HAP-1 (cell line): ENCODE data around the gene VASH1.
"Not testable (repeated sequence)": the region's sequence is repeated elsewhere in the genome, so short reads cannot be mapped to it uniquely, and the experiment has no call there.

Experiments used
- DNase-seq, 2 experiments: peaks; one replicate each; pipeline ENCODE4 v3.0.0-alpha.2; 2016 to 2020; ENCODE audit warnings: low spot score in 2 of 2
- H3K27me3 ChIP-seq: fragments of 250-450 bp; sonication (Bioruptor Pico); 2 replicates; pipeline ENCODE4 v1.5.1; 2020; ENCODE audit warnings: low read depth, mild to moderate bottlenecking, moderate library complexity
- H3K36me3 ChIP-seq: fragments of 250-450 bp; sonication (Bioruptor Pico); replicated peaks from 2 replicates; pipeline ENCODE4 v1.5.1; 2020; ENCODE audit warnings: mild to moderate bottlenecking
- H3K4me1 ChIP-seq: fragments of 250-450 bp; sonication (Bioruptor Pico); 2 replicates; pipeline ENCODE4 v1.5.1; 2020; ENCODE audit warnings: mild to moderate bottlenecking
- H3K4me3 ChIP-seq: fragments of 250-450 bp; sonication (Bioruptor Pico); 2 replicates; pipeline ENCODE4 v1.5.1; 2020; ENCODE audit warnings: mild to moderate bottlenecking, moderate library complexity
- H3K9me3 ChIP-seq: fragments of 250-450 bp; sonication (Bioruptor Pico); 2 replicates; pipeline ENCODE4 v1.5.1; 2020; ENCODE audit warnings: mild to moderate bottlenecking, moderate library complexity
- in situ Hi-C: fragments of 300-500 bp; cut with MboI; formaldehyde crosslinking; loops from 3 replicates; pipeline ENCODE4 v1.14.3; 2020; ENCODE audit warnings: low sequenced_read_pairs, inconsistent platforms, mixed read lengths

Gene VASH1

DNA sequence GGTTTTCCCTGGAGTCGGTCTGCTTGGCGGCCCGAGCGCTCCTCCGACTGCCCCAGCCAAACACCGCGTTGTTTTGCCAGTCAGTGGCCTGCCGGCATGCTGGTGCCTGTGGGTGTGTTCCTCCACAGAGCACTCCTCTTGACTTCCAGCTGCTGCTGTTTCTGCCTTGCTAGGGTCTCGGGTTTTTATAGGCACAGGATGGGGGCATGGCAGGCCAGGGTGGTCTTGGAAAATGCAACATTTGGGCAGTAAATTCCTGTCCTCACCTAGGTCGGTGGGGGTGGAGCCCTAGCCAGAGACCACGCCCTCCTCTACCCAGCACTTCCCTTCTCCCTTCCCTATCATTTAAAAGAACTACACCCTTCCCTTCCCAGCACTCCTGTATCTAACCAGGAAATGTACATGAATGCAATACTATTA lies 34.7 kb upstream of the VASH1 start:
- H3K36me3 ChIP-seq: no peaks in the 10 kb centered on the region
- H3K4me3 ChIP-seq: no peak overlapping the region
- H3K4me1 ChIP-seq: no peaks in the 10 kb centered on the region
- DNase-seq: no peak
- H3K27me3 ChIP-seq: peaks cover 19% of the 10 kb centered on the region
- in situ Hi-C loops: no loop called here
- H3K9me3 ChIP-seq: no peaks in the 10 kb centered on the region

DNA sequence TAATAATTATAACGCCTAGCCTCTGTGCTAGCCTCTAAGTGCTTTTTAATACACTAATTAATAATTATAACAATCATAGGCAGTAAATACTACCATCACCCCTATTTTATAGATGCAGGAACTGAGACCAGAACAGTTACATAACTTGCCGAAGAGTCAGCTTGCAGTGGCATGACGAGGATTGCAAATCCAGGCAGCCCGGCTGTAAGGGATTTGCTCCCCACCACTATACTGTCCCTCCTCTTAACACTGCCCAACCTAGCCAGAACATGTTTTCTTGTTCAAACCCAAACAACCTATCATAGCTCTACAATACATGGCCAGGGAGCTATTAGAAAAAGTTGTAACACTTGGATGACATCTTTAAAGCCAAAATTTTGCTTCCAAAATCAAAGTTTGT lies 33.9 kb upstream of the VASH1 start:
- in situ Hi-C loops: no loop called here
- DNase-seq: no peak
- H3K4me1 ChIP-seq: no peaks in the 10 kb centered on the region
- H3K36me3 ChIP-seq: no peaks in the 10 kb centered on the region
- H3K4me3 ChIP-seq: no peak overlapping the region
- H3K27me3 ChIP-seq: peaks cover 19% of the 10 kb centered on the region
- no peaks in the 10 kb centered on the region for H3K9me3 ChIP-seq

DNA sequence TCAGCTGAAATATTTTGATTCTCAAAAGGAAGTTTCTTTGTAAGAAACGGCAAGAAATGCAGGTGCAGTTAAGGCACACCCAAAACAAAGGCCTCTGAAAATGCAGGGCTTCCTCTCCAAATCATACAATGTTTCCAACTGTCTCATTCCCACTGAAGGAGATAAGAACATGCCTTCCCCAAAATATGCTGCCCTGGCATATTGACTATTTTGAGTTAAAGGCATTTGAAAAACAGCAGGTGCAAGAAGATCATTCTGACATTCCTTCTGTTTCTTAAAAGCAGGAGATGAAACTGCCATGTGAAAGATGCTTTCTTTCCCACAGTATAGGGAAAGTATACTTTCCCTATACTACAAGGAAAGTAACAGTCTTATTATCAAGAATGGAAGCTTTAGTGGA lies 33.4 kb upstream of the VASH1 start:
- Histone ChIP-seq H3K36me3 (no peaks in the 10 kb centered on the region), H3K4me3 (no peak overlapping the region), H3K9me3 (no peaks in the 10 kb centered on the region), H3K27me3 (peaks cover 17% of the 10 kb centered on the region), H3K4me1 (no peaks in the 10 kb centered on the region)
- in situ Hi-C loops: no loop called here
- DNase-seq: no peak

DNA sequence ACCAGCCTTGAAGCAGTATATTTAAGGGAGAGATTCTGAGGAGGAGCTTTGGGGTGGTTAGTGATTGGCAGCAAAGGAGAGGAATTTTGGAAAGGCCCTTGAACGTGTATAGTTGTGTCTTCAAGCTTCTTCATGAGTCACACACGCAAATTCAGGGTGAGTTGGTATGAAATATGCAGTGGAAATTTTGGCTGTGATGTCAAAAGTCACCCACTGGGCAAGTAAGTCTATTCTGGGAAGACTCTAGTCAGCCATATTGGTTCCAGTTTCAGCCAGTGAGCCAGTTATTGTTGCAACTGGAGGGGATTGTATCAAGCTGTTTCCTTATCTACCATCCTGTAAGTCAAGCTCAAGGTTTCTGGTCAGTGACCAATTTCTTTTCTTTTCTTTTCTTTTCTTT lies 32.0 kb upstream of the VASH1 start:
- in situ Hi-C loops: no loop called here

DNA sequence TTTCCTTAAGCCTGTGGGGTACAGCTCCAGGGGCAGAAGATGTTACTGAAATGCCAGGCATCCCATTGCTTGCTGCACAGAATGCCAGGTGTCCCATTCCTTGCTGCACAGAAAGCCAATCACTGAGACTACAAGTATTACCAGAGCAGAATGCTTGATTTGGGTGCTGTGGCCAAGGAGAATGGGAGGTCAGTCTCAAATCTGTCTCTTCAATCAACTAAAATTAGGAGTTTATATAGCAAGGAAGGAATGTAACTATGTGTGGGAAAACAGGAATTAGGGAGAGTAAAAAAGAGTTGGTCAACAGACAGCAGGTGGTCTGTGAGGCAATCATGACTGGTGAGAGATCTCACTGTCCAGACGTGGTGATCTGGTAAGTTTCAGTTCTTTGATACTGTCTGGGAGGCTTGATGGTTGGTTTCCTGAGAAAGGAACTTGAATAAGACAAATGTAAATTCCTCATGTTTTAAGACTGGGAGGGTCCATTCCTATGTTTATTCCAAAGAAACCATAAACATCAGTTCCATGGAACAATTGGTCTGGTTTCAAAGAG lies 31.2 kb upstream of the VASH1 start:
- H3K9me3 ChIP-seq: no peaks in the 10 kb centered on the region
- DNase-seq: no peak
- in situ Hi-C loops: no loop called here

More for the DNA sequence above, 32.0 kb upstream of the VASH1 start:
- H3K9me3 ChIP-seq: no peaks in the 10 kb centered on the region
- no peaks in the 10 kb centered on the region for H3K36me3 ChIP-seq
- DNase-seq: no peak
- H3K4me3 ChIP-seq: no peak overlapping the region
- H3K27me3 ChIP-seq: peaks cover 10% of the 10 kb centered on the region; the same call in 1 of the 2 replicates
- H3K4me1 ChIP-seq: no peaks in the 10 kb centered on the region

DNA sequence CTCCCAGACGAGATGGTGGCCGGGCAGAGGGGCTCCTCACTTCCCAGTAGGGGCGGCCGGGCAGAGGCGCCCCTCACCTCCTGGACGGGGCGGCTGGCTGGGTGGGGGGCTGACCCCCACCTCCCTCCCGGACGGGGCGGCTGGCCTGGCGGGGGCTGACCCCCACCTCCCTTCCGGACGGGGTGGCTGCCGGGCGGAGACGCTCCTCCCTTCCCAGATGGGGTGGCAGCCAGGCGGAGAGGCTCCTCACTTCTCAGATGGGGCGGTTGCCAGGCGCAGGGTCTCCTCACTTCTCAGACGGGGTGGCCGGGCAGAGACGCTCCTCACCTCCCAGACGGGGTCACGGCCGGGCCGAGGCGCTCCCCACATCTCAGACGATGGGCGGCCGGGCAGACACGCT lies 26.8 kb upstream of the VASH1 start:
- H3K27me3 ChIP-seq, in situ Hi-C loops, H3K4me3 ChIP-seq, H3K9me3 ChIP-seq, H3K36me3 ChIP-seq, DNase-seq, H3K4me1 ChIP-seq: not testable (repeated sequence)

More for the DNA sequence above, 31.2 kb upstream of the VASH1 start:
- Histone ChIP-seq H3K27me3 (peaks cover 3% of the 10 kb centered on the region; the same call in 1 of the 2 replicates), H3K4me1 (no peaks in the 10 kb centered on the region), H3K36me3 (no peaks in the 10 kb centered on the region), H3K4me3 (no peak overlapping the region)

DNA sequence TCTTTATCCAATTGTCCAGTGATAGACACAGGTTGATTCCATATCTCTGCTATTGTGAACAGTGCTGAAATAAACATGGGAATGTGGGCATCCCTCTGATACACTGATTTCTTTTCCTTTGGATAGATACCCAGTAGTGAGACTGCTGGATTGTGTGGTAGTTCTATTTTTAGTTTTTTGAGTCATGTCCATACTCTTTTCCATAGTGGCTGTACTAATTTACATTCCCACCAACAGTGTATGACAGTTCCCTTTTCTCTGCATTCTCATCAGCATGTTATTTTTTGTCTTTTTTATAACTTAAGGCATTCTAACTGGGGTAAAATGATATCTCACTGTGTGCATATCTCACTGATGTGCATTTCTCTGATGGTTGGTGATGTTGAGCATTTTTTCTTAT lies 24.8 kb upstream of the VASH1 start:
- H3K4me3 ChIP-seq: no peak overlapping the region
- no peaks in the 10 kb centered on the region for H3K36me3 ChIP-seq
- in situ Hi-C loops: no loop called here
- no peaks in the 10 kb centered on the region for H3K4me1 ChIP-seq
- no peak for DNase-seq
- H3K9me3 ChIP-seq: no peaks in the 10 kb centered on the region; the same call in 1 of the 2 replicates
- no peaks in the 10 kb centered on the region for H3K27me3 ChIP-seq

DNA sequence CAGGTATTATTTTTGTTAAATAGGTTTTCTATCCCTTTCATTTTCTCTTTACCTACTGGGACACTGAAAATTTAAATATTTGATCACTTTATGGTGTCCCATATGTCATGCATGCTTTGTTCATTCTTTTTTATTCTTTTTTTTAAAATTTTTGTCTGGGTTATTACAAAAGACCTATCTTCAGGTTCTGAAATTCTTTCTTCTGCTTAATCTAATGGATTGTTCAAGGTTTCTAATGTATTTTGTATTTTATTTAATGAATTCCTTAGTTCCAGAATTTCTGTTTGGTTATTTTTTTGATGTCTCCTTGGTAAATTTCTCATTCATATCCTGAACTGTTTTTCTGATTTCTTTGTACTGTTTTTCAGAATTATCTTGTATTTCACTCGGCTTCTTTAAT lies 20.2 kb upstream of the VASH1 start:
- H3K4me3 ChIP-seq: no peak overlapping the region
- no peaks in the 10 kb centered on the region for H3K4me1 ChIP-seq
- H3K27me3 ChIP-seq: no peaks in the 10 kb centered on the region
- H3K36me3 ChIP-seq: no peaks in the 10 kb centered on the region
- DNase-seq: no peak
- in situ Hi-C loops: no loop called here
- no peaks in the 10 kb centered on the region; the same call in 1 of the 2 replicates for H3K9me3 ChIP-seq

DNA sequence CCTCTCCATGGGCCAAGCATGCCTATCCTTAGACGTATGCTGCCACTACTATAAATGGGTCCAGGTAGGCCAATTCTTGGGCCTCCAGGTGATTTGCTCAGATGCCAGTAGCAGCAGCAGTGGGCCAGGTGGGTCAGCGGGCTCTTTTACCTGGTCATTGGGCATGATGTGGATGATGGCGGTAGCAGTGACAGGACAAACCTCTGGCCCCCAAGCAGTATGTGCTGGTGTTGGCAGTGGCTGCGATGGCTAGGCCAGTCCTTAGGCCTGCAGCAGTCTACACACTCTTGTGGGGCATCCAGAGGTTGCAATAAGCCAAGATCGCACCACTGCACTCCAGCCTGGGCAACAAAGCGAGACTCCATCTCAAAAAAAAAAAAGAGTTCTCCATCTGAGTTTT lies 19.1 kb upstream of the VASH1 start:
- Histone ChIP-seq H3K4me1 (no peaks in the 10 kb centered on the region), H3K4me3 (no peak overlapping the region), H3K9me3 (no peaks in the 10 kb centered on the region; the same call in 1 of the 2 replicates), H3K27me3 (no peaks in the 10 kb centered on the region), H3K36me3 (no peaks in the 10 kb centered on the region)
- in situ Hi-C loops: no loop called here
- no peak for DNase-seq

DNA sequence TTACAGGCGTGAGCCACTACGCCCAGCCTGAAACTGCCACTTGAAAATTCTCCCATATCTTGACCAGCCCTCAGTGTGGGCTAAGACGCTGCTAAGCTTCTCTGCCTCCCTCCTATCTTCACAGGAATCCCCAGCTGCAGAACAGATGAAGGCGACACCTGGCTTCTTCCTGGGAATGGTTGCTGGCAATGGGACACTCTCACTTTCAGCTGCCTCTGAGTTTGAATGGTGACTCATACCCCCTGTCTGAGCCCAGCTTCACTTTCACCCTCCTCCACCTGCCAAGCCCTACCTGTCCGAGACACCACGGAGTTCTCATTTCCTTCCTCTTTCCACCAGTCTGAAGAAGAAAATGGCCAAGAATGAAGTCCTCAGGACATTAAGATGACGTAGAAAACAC lies 18.3 kb upstream of the VASH1 start:
- Histone ChIP-seq H3K36me3 (no peaks in the 10 kb centered on the region), H3K4me3 (no peak overlapping the region), H3K4me1 (no peaks in the 10 kb centered on the region), H3K9me3 (no peaks in the 10 kb centered on the region; the same call in 1 of the 2 replicates), H3K27me3 (no peaks in the 10 kb centered on the region)
- no peak for DNase-seq
- in situ Hi-C loops: no loop called here

DNA sequence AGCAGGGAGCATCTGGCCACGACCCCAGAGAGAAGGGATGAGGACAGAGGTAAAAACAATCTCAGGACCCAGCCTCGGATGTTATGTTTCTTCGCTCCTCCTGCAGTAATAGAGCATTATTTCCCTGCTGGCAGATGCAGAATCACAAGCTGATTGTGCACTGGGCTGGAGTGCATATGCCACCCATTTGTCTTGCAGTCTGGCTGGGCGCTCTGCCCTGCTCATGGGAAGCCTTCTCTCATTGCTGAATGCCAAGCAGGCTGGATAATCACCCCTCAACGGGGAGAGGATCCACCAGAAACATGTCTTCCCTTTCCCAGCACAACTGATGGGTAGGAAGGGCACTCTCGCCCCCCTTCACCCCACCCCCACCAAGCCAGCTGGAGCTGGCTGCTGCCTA lies 8.5 kb upstream of the VASH1 start:
- H3K4me1 ChIP-seq: no peaks in the 10 kb centered on the region
- in situ Hi-C loops: no loop called here
- H3K36me3 ChIP-seq: no peaks in the 10 kb centered on the region
- H3K9me3 ChIP-seq: no peaks in the 10 kb centered on the region
- DNase-seq: no peak
- no peaks in the 10 kb centered on the region for H3K27me3 ChIP-seq
- H3K4me3 ChIP-seq: no peak overlapping the region

DNA sequence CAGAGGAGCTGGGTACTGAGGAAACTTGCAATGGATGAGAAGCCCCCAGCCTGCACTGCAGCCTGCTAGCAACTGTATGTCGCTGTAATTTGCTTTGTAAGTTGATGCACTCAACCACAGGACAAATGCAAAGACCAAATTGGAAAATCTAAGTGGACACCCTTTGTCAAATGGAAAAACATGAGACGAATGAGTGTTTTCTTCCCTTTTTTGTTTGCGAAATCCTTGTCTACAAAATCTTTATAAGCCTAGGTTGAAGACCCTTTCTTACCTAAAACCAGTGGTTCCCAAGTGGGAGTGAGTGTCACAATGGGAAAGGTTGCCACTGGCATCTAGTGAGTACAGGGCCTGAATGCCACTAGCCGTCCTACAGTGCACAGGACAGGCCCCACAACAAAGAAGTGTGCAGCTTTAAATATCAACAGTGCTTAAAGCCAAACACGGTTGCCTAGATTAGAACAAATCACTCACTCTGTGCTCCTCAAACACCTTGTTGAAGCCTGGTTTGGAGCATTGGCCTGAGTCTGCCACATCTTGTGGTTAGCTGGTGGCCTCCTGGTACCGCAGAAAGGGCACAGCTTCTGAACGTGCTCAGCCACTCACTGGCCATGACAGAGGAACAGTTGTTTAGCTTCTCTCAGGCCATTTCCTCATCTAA lies 7.6 kb upstream of the VASH1 start:
- Histone ChIP-seq H3K27me3 (no peaks in the 10 kb centered on the region), H3K9me3 (no peaks in the 10 kb centered on the region), H3K4me1 (no peaks in the 10 kb centered on the region), H3K36me3 (no peaks in the 10 kb centered on the region), H3K4me3 (no peak overlapping the region)
- in situ Hi-C loops: no loop called here
- DNase-seq: no peak

DNA sequence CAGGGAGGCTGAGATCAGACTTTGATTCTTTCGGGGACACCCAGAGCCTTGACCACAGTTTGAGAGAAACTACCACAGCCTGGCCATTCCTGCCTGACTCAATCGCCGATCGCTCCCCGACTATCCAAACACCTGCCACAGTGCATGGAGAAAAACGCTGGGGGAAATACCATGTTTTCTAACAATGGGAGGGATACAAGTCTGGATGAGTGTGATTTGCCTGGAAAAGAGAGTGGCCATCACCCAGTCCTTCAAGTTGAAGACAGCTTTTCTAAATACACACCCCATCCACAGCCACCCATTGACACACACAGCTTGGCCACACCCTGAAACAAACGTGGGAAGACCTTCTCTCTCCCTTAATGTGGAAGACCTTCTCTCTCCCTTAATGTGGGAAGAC lies 6.7 kb upstream of the VASH1 start:
- in situ Hi-C loops: no loop called here

DNA sequence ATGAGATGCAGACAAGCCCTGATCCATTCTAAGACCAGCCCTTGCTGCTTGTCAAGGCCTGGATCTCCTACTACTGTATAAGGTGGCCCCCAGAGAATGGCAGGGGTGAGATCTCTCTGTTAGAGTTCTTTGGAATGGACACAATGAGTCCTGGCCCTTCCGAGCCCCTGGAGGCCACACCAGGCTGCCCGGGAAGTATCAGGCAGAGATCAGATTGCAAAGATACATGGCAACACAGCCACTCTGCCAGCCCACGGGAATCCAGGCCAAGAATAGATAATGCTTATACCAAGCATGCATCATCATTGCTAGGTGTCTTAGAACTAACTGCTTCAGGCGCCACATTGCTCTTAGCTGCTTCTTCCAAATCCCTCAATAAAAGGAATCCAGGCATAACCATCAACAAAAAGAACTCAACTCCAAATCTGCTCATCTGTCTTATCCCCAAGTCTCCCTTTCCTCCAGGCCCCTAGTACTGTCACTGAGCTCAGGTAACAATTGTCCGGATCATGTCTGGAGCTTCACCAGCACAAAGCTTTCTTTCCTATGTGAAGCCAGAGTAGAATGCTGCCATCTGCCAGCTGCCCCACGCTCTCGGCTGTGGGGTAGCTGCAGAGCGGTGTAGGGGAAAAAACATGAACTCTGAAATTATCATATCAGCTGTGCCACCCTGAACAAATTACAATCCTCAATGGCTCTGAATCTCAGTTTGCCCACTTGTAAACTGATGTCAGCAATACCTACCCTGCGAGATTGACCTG lies 5.5 kb upstream of the VASH1 start:
- Histone ChIP-seq H3K36me3 (no peaks in the 10 kb centered on the region), H3K9me3 (no peaks in the 10 kb centered on the region), H3K4me1 (no peaks in the 10 kb centered on the region), H3K27me3 (no peaks in the 10 kb centered on the region), H3K4me3 (no peak overlapping the region)
- DNase-seq: no peak
- in situ Hi-C loops: no loop called here

More for the DNA sequence above, 6.7 kb upstream of the VASH1 start:
- Histone ChIP-seq H3K27me3 (no peaks in the 10 kb centered on the region), H3K4me3 (no peak overlapping the region), H3K9me3 (no peaks in the 10 kb centered on the region), H3K4me1 (no peaks in the 10 kb centered on the region), H3K36me3 (no peaks in the 10 kb centered on the region)
- no peak for DNase-seq
